GM12878 (cell line): ENCODE results near the gene ATRN.

Source experiments
- POLR2AphosphoS2 ChIP-seq: IDR thresholded peaks from 2 replicates; pipeline ENCODE4 v1.6.1; 2011; ENCODE audit warnings: low read depth, mild to moderate bottlenecking, low read length, improper control_type of control experiment, moderate library complexity
- SPI1 ChIP-seq: IDR thresholded peaks from 2 replicates; pipeline ENCODE4 v1.6.1; 2011; ENCODE audit warnings: low read depth, mild to moderate bottlenecking, low read length, moderate library complexity, borderline replicate concordance; ENCODE audit not compliant: insufficient read depth
- ZNF24 ChIP-seq: fragments of 450-650 bp; IDR thresholded peaks from 2 replicates; pipeline ENCODE4 v1.6.1; 2017; ENCODE audit warnings: antibody characterized with exemption, mild to moderate bottlenecking
- TF ChIP-seq, protein P1 (sequence below), 3 experiments: IDR thresholded peaks in 2 of 3; conservative IDR thresholded peaks in 1 of 3; 2 replicates each; pipeline ENCODE4 v1.5.1; 2011; ENCODE audit warnings: low read depth in 3 of 3, low read length in 3 of 3, mild to moderate bottlenecking in 3 of 3, control low read depth in 2 of 3, moderate library complexity in 2 of 3, inconsistent platforms in 1 of 3, mixed read lengths in 1 of 3; ENCODE audit not compliant: control insufficient read depth in 2 of 3, insufficient read depth in 1 of 3; ENCODE audit errors: extremely low read depth in 1 of 3

DNA sequence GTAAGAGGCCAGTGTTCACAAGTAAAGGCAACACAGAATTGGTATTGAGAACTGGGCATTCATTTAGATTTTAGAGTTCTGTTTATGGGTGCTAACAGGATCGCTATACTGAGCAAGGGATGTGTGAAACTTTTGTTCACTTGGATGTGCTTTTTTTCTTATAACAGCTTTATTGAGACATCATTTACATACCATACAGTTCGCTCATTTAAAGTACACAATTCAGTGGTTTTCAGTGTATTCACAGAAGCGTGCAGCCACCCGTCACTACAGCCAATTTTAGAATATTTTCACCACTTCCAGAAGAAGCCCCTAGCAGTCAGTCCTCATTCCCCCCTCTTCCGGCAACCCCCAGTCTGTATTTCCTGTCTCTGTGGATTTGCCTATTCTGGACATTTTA is 143.6 kb downstream of the ATRN start:
- TF ChIP-seq, protein P1, sequence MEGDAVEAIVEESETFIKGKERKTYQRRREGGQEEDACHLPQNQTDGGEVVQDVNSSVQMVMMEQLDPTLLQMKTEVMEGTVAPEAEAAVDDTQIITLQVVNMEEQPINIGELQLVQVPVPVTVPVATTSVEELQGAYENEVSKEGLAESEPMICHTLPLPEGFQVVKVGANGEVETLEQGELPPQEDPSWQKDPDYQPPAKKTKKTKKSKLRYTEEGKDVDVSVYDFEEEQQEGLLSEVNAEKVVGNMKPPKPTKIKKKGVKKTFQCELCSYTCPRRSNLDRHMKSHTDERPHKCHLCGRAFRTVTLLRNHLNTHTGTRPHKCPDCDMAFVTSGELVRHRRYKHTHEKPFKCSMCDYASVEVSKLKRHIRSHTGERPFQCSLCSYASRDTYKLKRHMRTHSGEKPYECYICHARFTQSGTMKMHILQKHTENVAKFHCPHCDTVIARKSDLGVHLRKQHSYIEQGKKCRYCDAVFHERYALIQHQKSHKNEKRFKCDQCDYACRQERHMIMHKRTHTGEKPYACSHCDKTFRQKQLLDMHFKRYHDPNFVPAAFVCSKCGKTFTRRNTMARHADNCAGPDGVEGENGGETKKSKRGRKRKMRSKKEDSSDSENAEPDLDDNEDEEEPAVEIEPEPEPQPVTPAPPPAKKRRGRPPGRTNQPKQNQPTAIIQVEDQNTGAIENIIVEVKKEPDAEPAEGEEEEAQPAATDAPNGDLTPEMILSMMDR (IDR thresholded peaks at IDR 0.05 in 2 of 3, conservative IDR thresholded peaks at IDR 0.05 in 1 of 3; ENCODE audit: control insufficient read depth in 2 of 3, extremely low read depth in 1 of 3, insufficient read depth in 1 of 3, low read depth in 3 of 3, low read length in 3 of 3) = no peak
- TF ChIP-seq SPI1 (no peak), ZNF24 (no peak), POLR2AphosphoS2 (no peak)
